CD4-positive, CD25-positive, alpha-beta regulatory T cell (primary cell): ENCODE data around the gene GSTK1. TPM values are rescaled to one million over a fixed set of nuclear protein-coding genes. Genes with fewer than 3 reads are reported as not detected.
A peak's percentile ranks its signal among the peaks of the same experiment; 100 is the strongest.

Experiments
- ATAC-seq, 2 donors: fragments of 150-1000 bp; cut with Tn5 transposase; one replicate each; pipeline ENCODE4 v1.10.0; 2021; ENCODE audit warnings: low read depth in 2 of 2, moderate number of reproducible peaks in 2 of 2, moderate library complexity in 1 of 2
- DNase-seq, 3 donors: peaks; one replicate each; pipeline versions ENCODE4 v3.0.0 to v3.0.0-alpha.2; 2012 to 2022; ENCODE audit warnings: mixed read lengths in 1 of 3
- H3K27ac ChIP-seq: one replicate; pipeline ENCODE4 v1.7.0; 2013; ENCODE audit warnings: mild to moderate bottlenecking, low read length; ENCODE audit not compliant: insufficient read depth, poor library complexity, severe bottlenecking
- H3K27me3 ChIP-seq: one replicate; pipeline ENCODE4 v1.7.0; 2013; ENCODE audit warnings: low read length; ENCODE audit not compliant: control insufficient read depth, insufficient read depth
- H3K36me3 ChIP-seq: one replicate; pipeline ENCODE4 v1.7.0; 2013; ENCODE audit warnings: mild to moderate bottlenecking, low read length, moderate library complexity; ENCODE audit not compliant: control insufficient read depth, insufficient read depth
- H3K4me1 ChIP-seq: 2 replicates; pipeline ENCODE4 v1.7.0; 2013; ENCODE audit warnings: mild to moderate bottlenecking, low read length; ENCODE audit not compliant: insufficient read depth, control insufficient read depth, poor library complexity, severe bottlenecking
- H3K4me3 ChIP-seq: one replicate; pipeline ENCODE4 v1.7.0; 2013; ENCODE audit warnings: low read depth, mild to moderate bottlenecking, low read length, moderate library complexity
- H3K9me3 ChIP-seq, 2 experiments: 1 replicate in 1 of 2; 2 replicates in 1 of 2; pipeline ENCODE4 v1.7.0; 2013; ENCODE audit warnings: low read length in 2 of 2, mild to moderate bottlenecking in 1 of 2, moderate library complexity in 1 of 2; ENCODE audit not compliant: control insufficient read depth in 2 of 2
- H3K27ac Mint-ChIP-seq, 3 donors: one replicate each; pipeline ENCODE4 v1.8.0; 2020 to 2022; ENCODE audit warnings: mild to moderate bottlenecking in 3 of 3, mixed read lengths in 3 of 3, moderate library complexity in 2 of 3
- H3K27me3 Mint-ChIP-seq: one replicate; pipeline ENCODE4 v1.8.0; 2022; ENCODE audit warnings: mild to moderate bottlenecking, mixed read lengths
- H3K36me3 Mint-ChIP-seq: one replicate; pipeline ENCODE4 v1.8.0; 2020; ENCODE audit warnings: mixed read lengths
- H3K4me1 Mint-ChIP-seq, 4 donors: one replicate each; pipeline ENCODE4 v1.8.0; 2020 to 2022; ENCODE audit warnings: mixed read lengths in 4 of 4, mild to moderate bottlenecking in 1 of 4
- H3K4me3 Mint-ChIP-seq, 4 donors: one replicate each; pipeline ENCODE4 v1.8.0; 2020 to 2022; ENCODE audit warnings: mild to moderate bottlenecking in 4 of 4, mixed read lengths in 4 of 4, moderate library complexity in 3 of 4
- H3K9me3 Mint-ChIP-seq, 7 donors: one replicate each; pipeline ENCODE4 v1.8.0; 2020 to 2022; ENCODE audit warnings: mixed read lengths in 7 of 7, mild to moderate bottlenecking in 3 of 7, moderate library complexity in 2 of 7
- polyA plus RNA-seq, 4 donors: library from polyadenylated mRNA; unstranded; fragments of 300-500 nt; fragmentation: Illumina TruSeq; gene quantifications; one replicate each; pipeline ENCODE4 v1.2.3, GENCODE V29; 2021
- total RNA-seq: library from RNA; stranded (reverse); gene quantifications from one replicate; pipeline ENCODE4 v1.2.3, GENCODE V29; 2022

The GSTK1 gene
- total and polyA plus RNA-seq, 5 donors from 2014 or later = 475 to 845 (median 697) TPM

GRCh38 chr7:143299840-143300239 lies 36.6 kb downstream of the GSTK1 start:
- H3K4me3 ChIP-seq = peak overlapping the region; percentile 4
- peak overlapping the region in 2 of 4 donors; percentile 32 to 33 for H3K4me3 Mint-ChIP-seq
- no peaks in the 10 kb centered on the region for H3K27me3 Mint-ChIP-seq
- no peaks in the 10 kb centered on the region for H3K9me3 ChIP-seq
- H3K27me3 ChIP-seq = no peaks in the 10 kb centered on the region
- peak overlapping the region; percentile 44 to 66 (median 65) for H3K27ac Mint-ChIP-seq
- H3K36me3 ChIP-seq = peaks cover 91% of the 10 kb centered on the region
- H3K27ac ChIP-seq = no peak overlapping the region
- peaks cover 33 to 52% (median 43%) of the 10 kb centered on the region in 4 donors for H3K4me1 Mint-ChIP-seq
- H3K9me3 Mint-ChIP-seq = peaks cover 0 to 2% (median 0%) of the 10 kb centered on the region in 7 donors
- ATAC-seq = peak; percentile 89 to 95
- peaks cover 65% of the 10 kb centered on the region for H3K36me3 Mint-ChIP-seq
- peak; percentile 47 to 74 (median 68) for DNase-seq
- peaks cover 27% of the 10 kb centered on the region for H3K4me1 ChIP-seq

- peaks cover 88% of the 10 kb centered on the region for H3K36me3 ChIP-seq
- no peak for DNase-seq
- H3K9me3 Mint-ChIP-seq = peaks cover 0 to 1% (median 0%) of the 10 kb centered on the region in 7 donors
- H3K36me3 Mint-ChIP-seq = peaks cover 65% of the 10 kb centered on the region
- peak overlapping the region; percentile 7 to 98 (median 57) for H3K27ac Mint-ChIP-seq
- no peak overlapping the region for H3K27ac ChIP-seq
- peaks cover 24% of the 10 kb centered on the region for H3K4me1 ChIP-seq
- no peaks in the 10 kb centered on the region for H3K9me3 ChIP-seq
- peak overlapping the region in 1 of 4 donors; percentile 37 for H3K4me3 Mint-ChIP-seq
- H3K4me3 ChIP-seq = no peak overlapping the region
- no peaks in the 10 kb centered on the region for H3K27me3 ChIP-seq
- ATAC-seq = no peak
- H3K27me3 Mint-ChIP-seq = no peaks in the 10 kb centered on the region
- H3K4me1 Mint-ChIP-seq = peaks cover 35 to 49% (median 42%) of the 10 kb centered on the region in 4 donors
These were observed 38.0 kb downstream of the GSTK1 start for GRCh38 chr7:143300959-143301935.

GRCh38 chr7:143303733-143304132 lies 40.5 kb downstream of the GSTK1 start:
- DNase-seq (no peak), ATAC-seq (no peak)
- no peaks in the 10 kb centered on the region for H3K27me3 ChIP-seq
- H3K4me3 ChIP-seq = no peak overlapping the region
- H3K27ac Mint-ChIP-seq = no peak overlapping the region
- H3K9me3 ChIP-seq = no peaks in the 10 kb centered on the region
- H3K4me1 Mint-ChIP-seq = peaks cover 23 to 45% (median 37%) of the 10 kb centered on the region in 4 donors
- peaks cover 0 to 2% (median 0%) of the 10 kb centered on the region in 7 donors for H3K9me3 Mint-ChIP-seq
- no peak overlapping the region for H3K4me3 Mint-ChIP-seq
- peaks cover 91% of the 10 kb centered on the region for H3K36me3 ChIP-seq
- H3K27me3 Mint-ChIP-seq = no peaks in the 10 kb centered on the region
- peaks cover 77% of the 10 kb centered on the region for H3K36me3 Mint-ChIP-seq
- H3K27ac ChIP-seq = no peak overlapping the region
- peaks cover 15% of the 10 kb centered on the region for H3K4me1 ChIP-seq

- Histone ChIP-seq H3K36me3 (peaks cover 83% of the 10 kb centered on the region), H3K27me3 (no peaks in the 10 kb centered on the region), H3K4me3 (no peak overlapping the region), H3K27ac (no peak overlapping the region), H3K4me1 (peaks cover 10% of the 10 kb centered on the region), H3K9me3 (no peaks in the 10 kb centered on the region)
- no peak overlapping the region for H3K4me3 Mint-ChIP-seq
- H3K36me3 Mint-ChIP-seq = peaks cover 71% of the 10 kb centered on the region
- no peak for DNase-seq
- peaks cover 0 to 2% (median 0%) of the 10 kb centered on the region in 7 donors for H3K9me3 Mint-ChIP-seq
- H3K27me3 Mint-ChIP-seq = no peaks in the 10 kb centered on the region
- no peak for ATAC-seq
- peaks cover 14 to 43% (median 33%) of the 10 kb centered on the region in 4 donors for H3K4me1 Mint-ChIP-seq
- peak overlapping the region in 2 of 3 donors; percentile 44 to 71 for H3K27ac Mint-ChIP-seq
These were observed 41.7 kb downstream of the GSTK1 start for GRCh38 chr7:143304938-143305337.

- Mint-ChIP-seq H3K36me3 (peaks cover 68% of the 10 kb centered on the region), H3K27me3 (no peaks in the 10 kb centered on the region), H3K4me3 (peak overlapping the region in 1 of 4 donors; percentile 3), H3K4me1 (peaks cover 14 to 43% (median 37%) of the 10 kb centered on the region in 4 donors), H3K9me3 (peaks cover 0 to 3% (median 0%) of the 10 kb centered on the region in 7 donors), H3K27ac (peak overlapping the region; percentile 42 to 92 (median 44))
- no peaks in the 10 kb centered on the region for H3K9me3 ChIP-seq
- no peak overlapping the region for H3K4me3 ChIP-seq
- H3K27ac ChIP-seq = no peak overlapping the region
- ATAC-seq (peak; percentile 37 to 70), DNase-seq (peak; percentile 42 to 75 (median 52))
- H3K27me3 ChIP-seq = no peaks in the 10 kb centered on the region
- H3K4me1 ChIP-seq = peaks cover 13% of the 10 kb centered on the region
- H3K36me3 ChIP-seq = peaks cover 77% of the 10 kb centered on the region
These were observed 42.3 kb downstream of the GSTK1 start for GRCh38 chr7:143305423-143306070.

- peaks cover 47% of the 10 kb centered on the region for H3K36me3 ChIP-seq
- H3K4me3 ChIP-seq = no peak overlapping the region
- Mint-ChIP-seq H3K4me3 (peak overlapping the region in 1 of 4 donors; percentile 4), H3K4me1 (peaks cover 25 to 57% (median 36%) of the 10 kb centered on the region in 4 donors), H3K9me3 (peaks cover 0 to 3% (median 0%) of the 10 kb centered on the region in 7 donors), H3K27me3 (no peaks in the 10 kb centered on the region), H3K36me3 (peaks cover 45% of the 10 kb centered on the region), H3K27ac (peak overlapping the region in 2 of 3 donors; percentile 54 to 81)
- H3K27me3 ChIP-seq = no peaks in the 10 kb centered on the region
- H3K4me1 ChIP-seq = peaks cover 24% of the 10 kb centered on the region
- ATAC-seq (no peak), DNase-seq (no peak)
- no peaks in the 10 kb centered on the region for H3K9me3 ChIP-seq
- no peak overlapping the region for H3K27ac ChIP-seq
These were observed 45.4 kb downstream of the GSTK1 start for GRCh38 chr7:143308632-143309031.

GRCh38 chr7:143314127-143314526 lies 50.9 kb downstream of the GSTK1 start:
- Histone ChIP-seq H3K27ac (no peak overlapping the region), H3K9me3 (no peaks in the 10 kb centered on the region), H3K36me3 (no peaks in the 10 kb centered on the region), H3K27me3 (no peaks in the 10 kb centered on the region), H3K4me3 (no peak overlapping the region), H3K4me1 (peaks cover 19% of the 10 kb centered on the region)
- Mint-ChIP-seq H3K27ac (peak overlapping the region in 1 of 3 donors; percentile 10), H3K36me3 (peaks cover 2% of the 10 kb centered on the region), H3K4me3 (no peak overlapping the region), H3K27me3 (no peaks in the 10 kb centered on the region), H3K4me1 (peaks cover 9 to 41% (median 23%) of the 10 kb centered on the region in 4 donors), H3K9me3 (peaks cover 0 to 2% (median 0%) of the 10 kb centered on the region in 7 donors)
- DNase-seq (no peak), ATAC-seq (no peak)
